ENCODE measurements around the gene TMOD1.
A peak's percentile ranks its signal among the peaks of the same experiment; 100 is the strongest.

Gene TMOD1

GRCh38 chr9:97551308-97551707 lies 49.8 kb downstream of the TMOD1 start:
- no peak for DNase-seq

- no peak for DNase-seq
Observed at GRCh38 chr9:97553141-97553540, 51.7 kb downstream of the TMOD1 start.

- DNase-seq = no peak
Observed at GRCh38 chr9:97553841-97554240, 52.4 kb downstream of the TMOD1 start.

DNA sequence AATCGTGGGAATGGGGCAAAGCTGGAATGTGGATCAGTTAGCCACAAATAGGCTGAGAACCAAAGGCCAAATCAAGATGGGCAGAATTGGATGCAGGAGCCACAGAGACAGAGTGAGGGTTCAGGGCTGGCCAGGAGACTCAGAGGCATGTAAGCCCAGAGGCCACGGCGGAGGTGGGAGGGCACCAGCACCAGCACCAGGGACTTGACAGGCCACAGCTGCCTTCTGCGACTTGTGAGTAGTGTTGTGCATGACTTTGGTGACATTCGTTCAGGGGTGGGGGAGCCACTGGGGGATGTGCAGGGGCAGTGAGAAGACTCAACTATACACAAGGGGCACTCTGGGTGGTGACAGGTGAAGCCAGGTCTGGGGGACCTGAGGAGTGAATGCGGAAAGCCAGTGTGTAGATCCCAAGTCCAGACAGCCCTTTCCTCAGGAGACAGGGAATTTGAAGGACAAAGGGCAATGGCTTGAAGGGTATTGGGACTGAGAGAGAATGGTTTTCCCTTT lies 53.2 kb downstream of the TMOD1 start:
- DNase-seq = no peak

- DNase-seq = no peak
Observed at GRCh38 chr9:97555164-97555563, 53.7 kb downstream of the TMOD1 start.

GRCh38 chr9:97556036-97556720 lies 54.7 kb downstream of the TMOD1 start:
- no peak for DNase-seq

DNA sequence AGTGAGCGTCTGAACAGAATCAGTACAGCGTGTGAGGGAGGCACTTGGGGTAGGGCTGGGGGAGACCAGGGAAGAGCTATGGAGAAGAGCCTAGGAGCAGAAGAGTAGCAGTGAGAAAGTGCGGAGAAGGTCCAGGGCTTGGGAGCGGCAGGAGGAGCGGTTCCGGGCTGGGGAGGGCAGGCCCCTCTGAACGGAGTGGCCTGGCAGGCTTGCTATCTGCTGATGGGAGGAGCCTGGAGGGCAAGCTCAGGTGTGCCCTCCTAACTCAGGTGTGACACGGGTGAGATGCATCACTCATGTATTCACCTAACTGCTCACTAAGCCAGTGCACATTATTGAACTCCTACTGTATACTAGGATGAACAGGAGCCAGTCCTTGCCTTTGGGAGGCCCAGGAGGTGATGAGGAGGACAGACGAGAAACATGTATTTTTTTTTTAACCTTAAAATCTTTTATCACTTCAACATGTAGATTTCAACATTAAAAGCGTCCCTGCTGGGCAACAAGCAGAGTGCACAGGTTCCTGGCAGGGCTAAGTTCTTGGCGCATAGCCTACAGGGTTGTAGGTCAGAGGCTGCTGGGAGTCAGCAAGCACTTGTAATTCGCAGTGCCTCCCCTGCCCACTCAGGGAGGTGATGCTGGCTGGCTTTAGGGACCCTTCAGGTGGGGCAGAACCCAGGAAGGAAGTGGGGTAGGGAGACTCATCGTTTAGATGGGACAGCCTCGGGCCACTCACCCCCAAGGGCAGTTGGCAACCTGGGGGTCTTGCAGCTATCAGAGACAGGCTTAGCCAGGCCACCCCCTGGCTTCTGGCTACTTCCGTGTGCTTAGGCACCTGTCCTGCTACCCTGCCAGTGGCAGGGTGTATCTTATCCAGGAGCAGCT lies 55.5 kb downstream of the TMOD1 start:
- no peak for DNase-seq

DNA sequence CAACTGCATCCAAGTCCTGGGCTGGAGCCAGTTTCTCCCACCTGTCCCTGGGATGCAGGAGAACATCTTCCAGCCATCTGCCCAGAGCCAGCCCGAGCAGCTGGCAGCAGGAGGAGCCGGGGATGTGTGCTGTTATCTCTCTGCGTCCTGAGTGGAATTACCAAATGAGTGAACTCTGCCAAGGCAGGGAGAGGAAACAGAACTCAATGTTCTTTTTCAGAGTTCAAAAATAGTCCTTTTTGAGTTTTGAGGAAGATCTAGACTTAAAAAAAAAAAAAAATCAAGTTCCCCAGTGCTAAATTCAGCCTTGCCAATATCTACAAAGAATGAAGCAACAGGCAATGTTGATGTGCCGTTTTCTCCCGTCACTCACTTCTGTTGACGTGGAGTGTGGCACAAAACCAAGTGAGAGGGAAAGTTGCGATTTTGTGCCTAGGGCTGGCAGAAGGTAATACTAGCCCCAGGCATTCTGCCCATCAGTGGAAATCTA lies 56.2 kb downstream of the TMOD1 start:
- DNase-seq = peak; percentile 26 to 57

DNA sequence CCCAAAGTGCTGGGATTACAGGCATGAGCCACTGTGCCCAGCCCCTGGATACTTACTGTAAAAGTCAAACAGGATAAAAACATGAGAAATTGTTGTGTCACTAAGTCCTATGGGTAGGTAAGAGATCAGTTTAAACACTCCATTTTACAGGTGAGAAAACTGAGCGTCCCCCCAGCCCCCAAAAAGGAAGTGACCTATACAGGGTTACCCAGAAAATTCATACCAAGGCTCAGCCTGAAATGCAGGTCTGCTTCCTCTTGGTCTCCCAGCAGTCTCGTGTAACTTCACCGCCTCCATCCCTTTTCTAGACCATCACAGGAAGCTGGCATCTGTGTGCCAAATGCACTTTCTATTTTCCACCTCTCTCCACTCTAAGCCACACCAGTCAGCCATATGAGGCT lies 57.2 kb downstream of the TMOD1 start:
- DNase-seq = no peak

- DNase-seq = no peak
Observed at GRCh38 chr9:97559111-97559514, 57.6 kb downstream of the TMOD1 start.

GRCh38 chr9:97560154-97560553 lies 58.7 kb downstream of the TMOD1 start:
- no peak for DNase-seq

DNA sequence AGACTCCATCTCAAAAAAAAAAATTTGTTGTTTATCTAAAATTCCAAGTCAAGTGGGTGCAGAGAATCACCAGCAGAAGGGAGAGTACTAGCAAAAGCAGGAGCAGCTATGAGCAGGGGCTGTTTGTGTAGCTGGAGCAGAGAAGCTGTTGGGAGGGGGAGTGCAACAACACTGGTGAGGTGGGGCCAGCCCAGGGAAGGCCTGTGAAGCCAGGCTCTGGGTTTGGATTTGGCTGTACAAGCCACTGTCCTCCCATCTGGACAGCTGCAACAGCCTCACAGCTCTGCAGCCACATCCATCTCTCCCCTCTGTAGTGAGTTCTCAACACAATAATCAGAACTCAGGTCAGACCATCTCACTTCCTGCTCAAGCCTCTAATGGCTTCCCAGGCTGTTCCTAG lies 59.4 kb downstream of the TMOD1 start:
- no peak for DNase-seq

- DNase-seq = no peak
Observed at GRCh38 chr9:97561501-97561900, 60.0 kb downstream of the TMOD1 start.

GRCh38 chr9:97562542-97562941 lies 61.1 kb downstream of the TMOD1 start:
- no peak for DNase-seq

DNA sequence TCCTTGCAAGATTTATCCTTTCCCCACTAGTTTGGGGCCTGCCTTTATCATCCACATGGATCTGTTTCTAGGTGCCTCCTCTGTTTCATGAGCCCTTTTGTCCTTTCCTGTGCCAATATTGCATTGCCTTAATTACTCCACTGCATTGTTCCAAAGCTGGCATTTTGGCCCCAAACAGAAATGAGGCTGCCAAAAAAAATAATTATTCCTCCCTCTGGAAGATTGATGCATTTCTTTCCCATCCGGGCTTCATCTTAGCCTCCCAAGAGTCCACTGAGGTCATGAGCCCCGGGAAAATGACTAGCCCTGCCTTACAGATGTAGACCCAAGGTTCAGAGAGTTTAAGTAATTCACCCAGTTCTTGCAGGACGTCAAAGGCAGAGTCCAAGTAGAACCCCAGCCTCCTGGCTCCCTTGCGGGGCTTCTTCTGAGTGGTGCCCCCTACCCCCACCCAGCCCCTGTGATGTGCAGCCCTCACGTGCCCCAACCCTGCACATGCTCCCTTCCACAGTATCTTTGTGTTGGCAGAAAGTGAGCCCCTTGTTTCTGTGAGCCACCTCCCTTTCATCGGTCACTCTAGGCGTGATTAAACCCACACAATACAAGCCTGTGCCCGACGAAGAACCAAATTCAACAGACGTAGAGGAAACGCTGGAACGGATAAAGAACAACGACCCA lies 62.1 kb downstream of the TMOD1 start:
- DNase-seq = peak; percentile 17 to 64

GRCh38 chr9:97564291-97565175 lies 63.1 kb downstream of the TMOD1 start:
- peak in 1 of 2 experiments; percentile 24 for DNase-seq

GRCh38 chr9:97565262-97565661 lies 63.8 kb downstream of the TMOD1 start:
- no peak for DNase-seq

DNA sequence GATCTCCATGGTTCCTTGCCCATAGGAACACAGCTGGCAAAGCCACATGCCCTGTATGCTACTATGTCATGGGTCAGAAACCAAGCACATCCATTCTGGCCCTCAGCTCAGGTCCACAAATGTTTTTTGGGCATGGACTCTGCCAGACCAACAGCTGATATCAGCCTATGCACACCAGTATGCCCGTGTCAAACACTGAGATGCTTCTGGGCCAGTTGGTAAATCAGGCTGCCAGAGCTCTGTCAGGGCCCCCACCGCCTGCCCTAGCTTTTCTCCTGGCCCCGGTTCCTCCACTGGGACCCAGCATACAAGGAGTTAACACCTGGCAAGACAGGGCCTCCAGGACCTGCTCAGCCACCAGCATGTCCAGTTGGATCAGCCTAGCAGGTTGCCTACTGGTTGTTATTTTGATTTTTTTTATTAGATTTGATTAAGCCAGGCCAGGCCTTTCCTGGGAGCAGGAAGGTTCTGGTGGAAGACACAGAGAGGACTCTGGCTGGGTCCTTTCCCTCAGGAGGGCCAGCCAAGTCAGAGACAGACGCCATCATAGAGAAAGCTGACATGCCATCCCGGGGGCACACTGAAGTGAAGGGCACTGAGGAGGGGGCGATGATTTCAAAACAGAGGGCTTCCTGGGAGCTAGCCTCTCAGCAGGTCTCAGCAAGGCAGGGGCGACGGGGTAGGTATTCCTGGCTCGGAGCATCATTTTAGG lies 65.9 kb downstream of the TMOD1 start:
- DNase-seq = no peak

DNA sequence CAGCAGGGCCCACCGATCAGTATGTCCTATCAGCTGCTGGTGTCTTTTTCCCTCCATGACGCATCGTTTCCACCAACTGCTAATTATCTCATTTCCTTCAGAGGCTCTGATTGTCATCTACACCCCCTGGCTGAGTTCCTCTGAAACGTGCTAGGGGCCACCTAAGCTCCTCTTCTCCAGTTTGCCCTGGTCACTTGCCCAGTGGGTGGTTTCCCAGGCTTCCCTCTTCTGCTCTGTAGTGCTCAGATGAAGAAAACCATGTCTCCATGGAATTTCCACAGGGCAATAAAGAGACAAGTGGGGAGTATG lies 66.4 kb downstream of the TMOD1 start:
- DNase-seq = no peak

- no peak for DNase-seq
Observed at GRCh38 chr9:97568461-97569275, 67.2 kb downstream of the TMOD1 start.

GRCh38 chr9:97570899-97571298 lies 69.4 kb downstream of the TMOD1 start:
- peak in 1 of 2 experiments; percentile 48 for DNase-seq
